H1 (cell line): Measurements from ENCODE around the gene HACL1. TPM values are rescaled to one million over a fixed set of nuclear protein-coding genes. Genes with fewer than 3 reads are reported as not detected.

Experiments used
- ATF2 ChIP-seq: IDR thresholded peaks from 2 replicates; pipeline ENCODE4 v1.6.1; 2012; ENCODE audit warnings: low read length, inconsistent platforms
- HDAC2 ChIP-seq, 2 experiments: fragments of 300-600 bp in 1 of 2; sonication (generic) in 1 of 2; IDR thresholded peaks; 2 replicates each; pipeline ENCODE4 v1.6.1; 2011 to 2012; ENCODE audit warnings: low read depth in 2 of 2, low read length in 2 of 2, mild to moderate bottlenecking in 2 of 2, moderate library complexity in 2 of 2, borderline replicate concordance in 1 of 2, inconsistent platforms in 1 of 2
- JUN ChIP-seq: IDR thresholded peaks from 2 replicates; pipeline ENCODE4 v1.6.1; 2011; ENCODE audit warnings: low read depth, mild to moderate bottlenecking, improper control_type of control experiment, low read length
- TAF1 ChIP-seq: IDR thresholded peaks from 2 replicates; pipeline ENCODE4 v1.6.1; 2011; ENCODE audit warnings: mild to moderate bottlenecking, low read depth, low read length
- polyA plus RNA-seq, 7 experiments: library from polyadenylated mRNA; depleted of rRNA in 3 of 7; stranded (reverse) in 5 of 7; unstranded in 2 of 7; fragments of >200 nt in 5 of 7; fragments of 200-250 nt in 2 of 7; gene quantifications; 1 replicate in 5 of 7; 2 replicates in 1 of 7; 4 replicates in 1 of 7; pipeline versions ENCODE4 v1.2.1 to v1.2.3, GENCODE V29; 2011 to 2013; ENCODE audit warnings: missing spikeins in 2 of 7, mixed read lengths in 2 of 7
- total RNA-seq: library from RNA; stranded (reverse); fragmentation: NEBNext Ultra II Directional; extraction: Animal tissue kit (Norgen Biotek cat#: 25700); gene quantifications from 2 replicates; pipeline ENCODE4 v1.2.1, GENCODE V29; 2021

The HACL1 gene
- total and polyA plus RNA-seq, 2 of the 8 experiments (the other 6 are each of a cell fraction or from before 2014, with no cell fraction given), result 38.2 to 46.0 TPM

GRCh38 chr3:15616053-15616452 lies 14.7 kb upstream of the HACL1 start (continued):
- TF ChIP-seq ATF2 (no peak), HDAC2 (IDR thresholded peaks at IDR 0.05; ENCODE audit: borderline replicate concordance in 1 of 2, low read depth in 2 of 2, low read length in 2 of 2) (no peak), JUN (no peak), TAF1 (no peak)
